DND-41 (cell line): ENCODE data around the gene GRK2.

Source experiments
- ATAC-seq: fragments of 200-7000 bp; cut with Tn5 transposase; 3 replicates; pipeline ENCODE4 v1.9.1; 2021; ENCODE audit warnings: low read depth; ENCODE audit not compliant: insufficient read depth
- DNase-seq: peaks from one replicate; pipeline ENCODE4 v3.0.0-alpha.2; 2020
- H2AFZ ChIP-seq: 2 replicates; pipeline ENCODE4 v1.6.0; 2012; ENCODE audit warnings: low read depth, low read length
- H3K27ac ChIP-seq: 2 replicates; pipeline ENCODE4 v1.5.1; 2012; ENCODE audit warnings: low read length, inconsistent platforms
- H3K27me3 ChIP-seq: fragments of 200-600 bp; sonication (generic); 2 replicates; pipeline ENCODE4 v1.6.0; 2012; ENCODE audit warnings: low read length, mild to moderate bottlenecking, inconsistent platforms; ENCODE audit not compliant: insufficient read depth, poor library complexity
- H3K36me3 ChIP-seq: 2 replicates; pipeline ENCODE4 v1.5.1; 2012; ENCODE audit warnings: low read length, inconsistent platforms; ENCODE audit not compliant: insufficient read depth
- H3K4me1 ChIP-seq: 2 replicates; pipeline ENCODE4 v1.5.1; 2012; ENCODE audit warnings: mild to moderate bottlenecking, low read length; ENCODE audit not compliant: insufficient read depth
- H3K4me2 ChIP-seq: 2 replicates; pipeline ENCODE4 v1.6.0; 2012; ENCODE audit warnings: mild to moderate bottlenecking, moderate library complexity, low read length, inconsistent platforms; ENCODE audit not compliant: insufficient read depth
- H3K4me3 ChIP-seq, 2 experiments: fragments of 200-600 bp in 1 of 2; shearing (Covaris generic) in 1 of 2; 2 replicates each; pipeline ENCODE4 v1.5.1; 2012 to 2016; ENCODE audit warnings: inconsistent platforms in 2 of 2, low read length in 2 of 2, mild to moderate bottlenecking in 2 of 2, low read depth in 1 of 2, moderate library complexity in 1 of 2
- H3K79me2 ChIP-seq: 2 replicates; pipeline ENCODE4 v1.6.0; 2012; ENCODE audit warnings: low read length, inconsistent platforms; ENCODE audit not compliant: insufficient read depth
- H3K9ac ChIP-seq: 2 replicates; pipeline ENCODE4 v1.6.0; 2012; ENCODE audit warnings: low read depth, mild to moderate bottlenecking, inconsistent platforms, low read length, moderate library complexity
- H3K9me3 ChIP-seq: 2 replicates; pipeline ENCODE4 v1.5.1; 2012; ENCODE audit warnings: low read length, moderate library complexity, mild to moderate bottlenecking, inconsistent platforms; ENCODE audit not compliant: insufficient read depth, severe bottlenecking
- H4K20me1 ChIP-seq: 2 replicates; pipeline ENCODE4 v1.6.0; 2012; ENCODE audit warnings: low read length; ENCODE audit not compliant: insufficient read depth
- EZH2 ChIP-seq: IDR thresholded peaks from 3 replicates; pipeline ENCODE4 v1.6.1; 2012; ENCODE audit warnings: borderline replicate concordance, low read depth, mild to moderate bottlenecking, moderate library complexity, low read length, inconsistent platforms; ENCODE audit not compliant: severe bottlenecking
- TF ChIP-seq, protein P1 (sequence below): IDR thresholded peaks from 2 replicates; pipeline ENCODE4 v1.5.1; 2012; ENCODE audit warnings: borderline replicate concordance, low read length, moderate library complexity, mild to moderate bottlenecking; ENCODE audit not compliant: poor library complexity, severe bottlenecking; ENCODE audit errors: extremely low read depth

Gene GRK2

DNA sequence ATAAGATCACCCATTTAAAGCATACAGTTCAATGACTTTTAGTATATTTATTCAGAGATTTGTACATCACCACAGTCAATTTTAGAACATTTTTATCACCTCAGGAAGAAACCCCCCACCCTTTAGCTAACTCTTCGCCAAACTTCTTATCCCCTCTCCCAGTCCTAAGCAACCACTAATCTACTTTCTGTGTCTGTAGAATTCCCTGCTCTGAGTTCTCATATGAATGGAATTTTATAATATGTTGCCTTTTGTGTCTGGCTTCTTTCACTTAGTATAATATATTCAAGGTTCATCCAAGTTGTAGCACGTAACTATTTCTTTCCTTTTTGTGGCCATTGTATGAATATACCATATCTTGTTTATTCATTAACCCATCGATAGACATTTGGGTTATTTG is 26.4 kb downstream of the GRK2 start:
- Histone ChIP-seq H2AFZ (no peak overlapping the region), H3K27me3 (no peaks in the 10 kb centered on the region), H4K20me1 (0 out of 2 replicates have a peak, but pooled peaks cover 8% of the 10 kb centered on the region), H3K27ac (no peak overlapping the region), H3K4me1 (peaks cover 47% of the 10 kb centered on the region), H3K79me2 (peaks cover 80% of the 10 kb centered on the region), H3K9ac (no peak overlapping the region), H3K36me3 (peaks cover 78% of the 10 kb centered on the region), H3K4me2 (no peak overlapping the region), H3K4me3 (no peak overlapping the region), H3K9me3 (peaks cover 9% of the 10 kb centered on the region)
- ATAC-seq (no peak), DNase-seq (no peak)
- no peak for TF ChIP-seq EZH2
- TF ChIP-seq, protein P1, sequence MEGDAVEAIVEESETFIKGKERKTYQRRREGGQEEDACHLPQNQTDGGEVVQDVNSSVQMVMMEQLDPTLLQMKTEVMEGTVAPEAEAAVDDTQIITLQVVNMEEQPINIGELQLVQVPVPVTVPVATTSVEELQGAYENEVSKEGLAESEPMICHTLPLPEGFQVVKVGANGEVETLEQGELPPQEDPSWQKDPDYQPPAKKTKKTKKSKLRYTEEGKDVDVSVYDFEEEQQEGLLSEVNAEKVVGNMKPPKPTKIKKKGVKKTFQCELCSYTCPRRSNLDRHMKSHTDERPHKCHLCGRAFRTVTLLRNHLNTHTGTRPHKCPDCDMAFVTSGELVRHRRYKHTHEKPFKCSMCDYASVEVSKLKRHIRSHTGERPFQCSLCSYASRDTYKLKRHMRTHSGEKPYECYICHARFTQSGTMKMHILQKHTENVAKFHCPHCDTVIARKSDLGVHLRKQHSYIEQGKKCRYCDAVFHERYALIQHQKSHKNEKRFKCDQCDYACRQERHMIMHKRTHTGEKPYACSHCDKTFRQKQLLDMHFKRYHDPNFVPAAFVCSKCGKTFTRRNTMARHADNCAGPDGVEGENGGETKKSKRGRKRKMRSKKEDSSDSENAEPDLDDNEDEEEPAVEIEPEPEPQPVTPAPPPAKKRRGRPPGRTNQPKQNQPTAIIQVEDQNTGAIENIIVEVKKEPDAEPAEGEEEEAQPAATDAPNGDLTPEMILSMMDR = no peak

DNA sequence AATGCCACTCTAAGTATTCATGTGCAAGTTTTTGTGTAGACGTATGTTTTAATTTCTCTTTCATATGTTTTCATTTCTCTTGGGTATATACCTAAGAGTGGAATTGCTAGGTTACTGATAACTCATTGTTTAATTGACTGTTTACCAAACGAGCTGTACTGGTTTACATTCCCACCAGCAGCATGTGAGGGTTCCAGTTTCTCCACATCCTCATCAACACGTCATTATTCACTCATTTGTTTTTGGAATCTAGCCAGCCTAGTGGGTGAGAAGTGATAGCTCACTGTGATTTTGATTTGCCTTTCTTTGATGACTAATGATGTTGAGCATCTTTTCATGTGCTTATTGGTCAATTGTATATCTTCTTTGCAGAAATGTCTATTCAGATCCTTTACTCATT is 26.8 kb downstream of the GRK2 start:
- no peak overlapping the region for H2AFZ ChIP-seq
- no peaks in the 10 kb centered on the region for H3K27me3 ChIP-seq
- no peak overlapping the region for H3K9ac ChIP-seq
- H4K20me1 ChIP-seq = 0 out of 2 replicates have a peak, but pooled peaks cover 10% of the 10 kb centered on the region
- peaks cover 43% of the 10 kb centered on the region for H3K4me1 ChIP-seq
- peaks cover 79% of the 10 kb centered on the region for H3K79me2 ChIP-seq
- no peak overlapping the region for H3K4me3 ChIP-seq
- peaks cover 76% of the 10 kb centered on the region for H3K36me3 ChIP-seq
- DNase-seq (no peak), ATAC-seq (no peak)
- H3K4me2 ChIP-seq = no peak overlapping the region
- peaks cover 9% of the 10 kb centered on the region for H3K9me3 ChIP-seq
- H3K27ac ChIP-seq = no peak overlapping the region
- TF ChIP-seq, protein P1 = no peak
- no peak for TF ChIP-seq EZH2

DNA sequence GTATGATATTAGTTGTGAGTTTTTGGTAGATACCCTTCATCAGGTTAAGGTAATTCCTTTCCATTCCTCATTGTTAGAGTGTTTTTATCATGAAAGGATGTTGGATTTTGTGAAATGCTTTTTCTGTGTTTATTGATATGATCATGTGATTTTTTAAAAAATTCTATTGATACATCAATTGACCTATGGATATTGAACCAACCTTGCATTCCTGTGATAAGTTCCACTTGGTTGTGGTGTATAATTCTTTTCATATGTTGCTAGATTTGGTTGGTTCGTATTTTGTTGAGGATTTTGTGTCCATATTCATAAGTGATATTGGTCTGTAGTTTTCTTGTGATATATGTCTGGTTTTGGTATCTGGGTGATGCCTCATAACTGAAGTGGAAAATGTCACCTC is 29.6 kb downstream of the GRK2 start:
- no peak overlapping the region for H3K9ac ChIP-seq
- H3K4me3 ChIP-seq = no peak overlapping the region
- H3K27ac ChIP-seq = no peak overlapping the region
- DNase-seq = no peak
- peaks cover 9% of the 10 kb centered on the region for H3K9me3 ChIP-seq
- no peak overlapping the region for H2AFZ ChIP-seq
- no peak for TF ChIP-seq EZH2
- TF ChIP-seq, protein P1 = no peak
- peaks cover 22% of the 10 kb centered on the region for H4K20me1 ChIP-seq
- peaks cover 73% of the 10 kb centered on the region for H3K79me2 ChIP-seq
- ATAC-seq = no peak
- no peaks in the 10 kb centered on the region for H3K27me3 ChIP-seq
- no peak overlapping the region for H3K4me2 ChIP-seq
- peaks cover 24% of the 10 kb centered on the region for H3K4me1 ChIP-seq
- peaks cover 93% of the 10 kb centered on the region for H3K36me3 ChIP-seq

DNA sequence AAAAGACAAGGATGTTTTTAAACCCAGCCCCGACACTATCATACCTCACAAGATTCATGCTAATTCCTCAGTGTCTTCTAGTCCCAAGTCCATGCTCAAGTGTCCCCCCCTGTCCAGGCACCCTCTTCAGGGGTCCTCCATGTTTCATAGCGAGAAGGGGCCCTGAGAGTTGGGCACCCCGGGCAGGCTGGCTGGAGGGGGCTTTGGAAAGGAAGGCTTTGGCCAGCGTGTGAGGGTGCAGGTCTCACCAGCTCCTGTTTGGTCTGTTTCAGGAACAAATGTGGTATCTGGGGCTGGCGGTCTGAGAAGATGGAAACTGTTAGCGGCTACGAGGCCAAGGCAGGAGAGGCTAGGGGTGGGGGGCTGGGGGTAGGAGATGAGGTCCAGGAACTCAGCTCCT is 32.5 kb downstream of the GRK2 start:
- DNase-seq = no peak
- Histone ChIP-seq H3K4me1 (no peaks in the 10 kb centered on the region), H3K27ac (no peak overlapping the region), H3K36me3 (peaks cover 86% of the 10 kb centered on the region), H2AFZ (no peak overlapping the region), H4K20me1 (peaks cover 32% of the 10 kb centered on the region), H3K4me3 (no peak overlapping the region), H3K4me2 (no peak overlapping the region), H3K79me2 (peaks cover 45% of the 10 kb centered on the region), H3K27me3 (no peaks in the 10 kb centered on the region), H3K9ac (no peak overlapping the region), H3K9me3 (peaks cover 9% of the 10 kb centered on the region)
- no peak for ATAC-seq
- TF ChIP-seq, protein P1 = no peak
- no peak for TF ChIP-seq EZH2
